ENCODE measurements around the gene CHRNB4. TPM values are rescaled to one million over a fixed set of nuclear protein-coding genes. Genes with fewer than 3 reads are reported as not detected.

Gene CHRNB4
- not detected in 2 replicates for total RNA-seq

DNA sequence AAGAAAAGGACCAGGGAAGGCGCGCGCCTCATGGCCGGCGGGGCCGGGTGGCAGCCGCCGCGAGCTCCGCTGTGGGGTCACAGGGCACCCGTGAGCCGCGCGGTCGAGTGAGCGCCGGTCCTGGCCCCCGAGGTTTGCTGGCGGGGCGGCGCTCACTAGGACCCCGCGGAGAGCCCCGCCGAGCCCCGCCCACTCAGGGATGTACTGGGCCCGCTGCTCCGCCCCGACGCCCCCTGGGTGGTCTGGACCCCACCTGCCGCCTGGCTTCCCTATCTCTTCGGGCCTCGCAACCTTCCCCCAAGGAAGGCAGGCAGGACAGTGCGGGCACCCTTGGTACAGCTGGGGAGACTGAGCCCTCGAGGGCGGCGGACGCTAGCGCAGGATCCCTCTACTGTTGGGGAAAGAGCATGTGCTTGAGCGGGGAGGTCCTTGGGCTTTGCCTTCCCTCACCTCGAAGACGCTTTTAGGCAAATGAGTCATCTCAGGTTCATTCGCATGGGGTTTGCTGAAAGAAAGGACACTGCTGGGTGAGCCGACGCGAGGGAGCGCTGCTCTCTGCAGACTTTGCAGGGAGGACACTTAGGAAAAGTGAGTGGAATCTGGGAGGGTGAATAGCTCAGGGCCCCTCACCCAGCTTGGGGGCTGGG lies at the start of gene CHRNB4:
CHRNB4 (minus strand) TSS at position 109 of the 647 bp plus-strand sequence; CDS start at position 32, 77 bp downstream.

GRCh38 chr15:78620527-78621421 lies 20.2 kb downstream of the CHRNB4 start, which contains the start of gene CHRNA3:
TSS of gene CHRNA3 (minus strand) at chr15:78620996. CDS start at chr15:78620794, 202 bp downstream.

Other genes starting within 250 kb of the CHRNB4 start
- 25.1 and 36.1 TPM in 2 replicates for gene IREB2, start 203.0 kb downstream of the CHRNB4 start, total RNA-seq
- gene HYKK, start 133.6 kb downstream of the CHRNB4 start, total RNA-seq = 1.7 and 2.0 TPM in 2 replicates
- 104 and 122 TPM in 2 replicates for gene PSMA4, start 100.8 kb downstream of the CHRNB4 start, total RNA-seq
- 0.59 and 0.78 TPM in 2 replicates for gene CHRNA5, start 75.7 kb downstream of the CHRNB4 start, total RNA-seq
- not detected in 2 replicates for gene CHRNA3, start 20.2 kb downstream of the CHRNB4 start, total RNA-seq
- 18.8 and 35.3 TPM in 2 replicates for gene ADAMTS7, start 170.3 kb upstream of the CHRNB4 start, total RNA-seq
- gene MORF4L1, start 231.7 kb upstream of the CHRNB4 start, total RNA-seq = 238 and 360 TPM in 2 replicates